Breast epithelium (tissue), 3 donors: ENCODE results near the gene RBBP6.

Experiments used
- CTCF ChIP-seq, 3 donors: fragments of 450-650 bp; IDR thresholded peaks; one replicate each; pipeline ENCODE4 v1.5.1; 2016 to 2017; ENCODE audit warnings: antibody characterized with exemption in 3 of 3, mild to moderate bottlenecking in 3 of 3, moderate library complexity in 3 of 3
- POLR2AphosphoS5 ChIP-seq, 3 donors: sonication (generic); formaldehyde crosslinking; IDR thresholded peaks; one replicate each; pipeline ENCODE4 v1.6.1; 2017; ENCODE audit warnings: antibody characterized with exemption in 3 of 3

GRCh38 chr16:24515186-24515585 is 24.2 kb upstream of the RBBP6 start:
- TF ChIP-seq CTCF (IDR thresholded peaks at IDR 0.05) (no peak), POLR2AphosphoS5 (IDR thresholded peaks at IDR 0.05) (no peak)
